Fibroblast of skin of abdomen (primary cell): ENCODE measurements around the gene LAMB4.

Experiments
- DNase-seq: peaks from one replicate; pipeline ENCODE4 v3.0.0-alpha.2; 2013

Gene LAMB4

DNA sequence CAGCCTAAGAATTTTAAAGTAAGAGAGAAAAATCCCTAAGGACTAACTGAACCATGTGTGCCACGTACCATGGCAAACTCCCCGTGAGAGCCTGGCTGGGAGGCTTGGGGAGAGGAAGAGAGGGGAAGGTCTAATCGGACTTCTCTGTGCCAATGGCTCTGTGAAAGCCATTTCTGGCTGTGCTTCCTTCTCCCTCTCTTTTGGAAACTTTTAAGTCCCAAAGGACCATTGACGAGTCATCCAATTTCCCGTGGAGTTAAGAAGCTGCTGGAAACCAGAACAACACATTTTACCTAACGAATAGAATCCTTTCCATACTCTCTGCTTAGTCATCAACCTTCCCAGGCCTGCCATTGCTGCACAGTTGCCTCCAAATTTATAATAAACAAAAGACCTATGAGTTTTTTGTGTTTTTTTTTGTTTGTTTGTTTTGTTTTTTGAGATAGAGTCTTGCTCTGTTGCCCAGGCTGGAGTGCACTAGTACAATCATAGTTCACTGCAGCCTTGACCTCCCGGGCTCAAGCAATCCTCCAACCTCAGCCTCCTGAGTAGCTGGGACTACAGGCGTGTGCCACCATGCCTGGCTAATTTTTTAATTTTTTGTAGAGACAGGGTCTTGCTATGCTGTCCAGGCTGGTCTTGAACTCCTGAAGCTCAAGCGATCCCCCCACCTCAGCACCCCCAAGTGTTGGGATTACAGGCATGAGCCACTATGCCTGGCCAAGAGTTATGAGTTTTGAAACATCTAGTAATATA lies 140.4 kb downstream of the LAMB4 start:
- DNase-seq = peak; percentile 81

DNA sequence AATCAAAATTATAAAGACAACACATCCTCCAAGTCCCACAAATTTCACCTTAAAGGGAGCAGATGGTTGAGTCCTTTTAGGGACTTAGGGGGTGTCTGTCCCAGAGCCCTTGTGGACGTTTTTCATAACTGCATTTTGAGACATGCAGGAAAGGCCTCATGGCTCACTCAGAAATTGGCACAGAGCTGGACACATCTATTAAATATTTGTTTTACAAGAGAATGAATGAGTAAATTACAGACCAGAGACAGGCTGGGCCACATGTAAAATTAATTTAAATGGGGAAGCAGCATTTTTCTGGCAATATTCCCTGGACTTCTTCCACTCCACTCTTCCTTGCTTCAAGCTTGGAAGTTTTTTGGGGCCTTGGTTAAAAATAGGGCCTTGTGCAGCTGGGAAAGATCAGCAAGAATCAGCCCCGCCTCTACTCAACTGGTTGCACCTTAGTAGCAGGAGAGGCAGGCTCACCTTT lies 147.2 kb downstream of the LAMB4 start:
- peak; percentile 80 for DNase-seq

DNA sequence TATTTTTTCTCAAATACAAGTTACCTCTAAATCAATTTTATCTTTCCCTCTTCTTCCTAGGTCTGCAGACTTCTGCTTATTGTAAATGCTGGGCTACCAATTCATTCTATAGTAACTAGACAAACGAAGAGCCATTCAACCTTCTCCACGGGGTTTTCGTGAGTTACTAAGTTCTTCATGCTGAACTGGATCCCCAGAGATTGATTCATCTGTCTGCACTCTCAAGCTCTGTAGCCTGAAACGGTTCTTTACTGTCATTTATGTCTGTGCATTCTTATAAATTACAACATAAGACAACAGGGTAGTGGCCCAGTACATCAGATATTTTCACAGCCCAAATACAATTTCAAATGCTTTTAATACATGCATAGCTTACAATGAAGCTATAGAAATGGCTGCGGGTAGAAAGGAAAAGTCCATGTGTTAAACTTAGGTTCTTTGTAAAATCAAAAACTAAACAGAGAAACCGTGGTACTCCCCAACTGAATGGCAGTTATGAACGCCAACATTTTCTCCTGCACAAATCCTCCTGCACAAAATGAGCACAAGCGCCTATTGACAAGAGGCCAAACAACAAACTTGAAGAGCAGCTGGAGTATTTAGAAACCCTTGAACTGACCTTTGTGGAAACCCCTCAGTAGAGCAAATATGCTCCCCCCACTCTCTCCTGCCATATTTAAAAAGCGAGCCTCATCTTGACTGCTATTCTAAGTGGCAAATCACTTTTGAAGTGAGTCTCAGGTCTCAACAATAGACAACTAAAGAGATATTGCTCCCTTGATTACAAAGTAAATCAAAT lies 147.9 kb downstream of the LAMB4 start:
- no peak for DNase-seq

DNA sequence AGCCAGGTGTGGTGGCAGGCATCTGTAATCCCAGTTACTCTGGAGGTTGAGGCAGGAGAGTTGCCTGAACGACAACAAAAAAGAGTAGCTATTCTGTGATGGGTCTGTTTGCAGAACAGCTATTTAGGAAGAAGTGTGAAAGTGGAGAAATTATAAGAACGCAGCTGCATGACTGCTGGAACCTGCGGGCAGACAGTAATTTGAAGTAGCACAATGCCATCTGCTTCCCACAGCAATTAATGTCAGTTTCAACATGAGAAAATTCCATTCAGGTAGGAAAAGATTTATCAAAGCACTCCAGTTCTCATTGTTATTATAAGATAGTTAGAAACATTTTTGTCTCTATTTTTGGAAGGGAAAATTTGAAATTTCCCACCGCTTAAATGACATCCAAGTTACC lies 148.7 kb downstream of the LAMB4 start:
- no peak for DNase-seq

DNA sequence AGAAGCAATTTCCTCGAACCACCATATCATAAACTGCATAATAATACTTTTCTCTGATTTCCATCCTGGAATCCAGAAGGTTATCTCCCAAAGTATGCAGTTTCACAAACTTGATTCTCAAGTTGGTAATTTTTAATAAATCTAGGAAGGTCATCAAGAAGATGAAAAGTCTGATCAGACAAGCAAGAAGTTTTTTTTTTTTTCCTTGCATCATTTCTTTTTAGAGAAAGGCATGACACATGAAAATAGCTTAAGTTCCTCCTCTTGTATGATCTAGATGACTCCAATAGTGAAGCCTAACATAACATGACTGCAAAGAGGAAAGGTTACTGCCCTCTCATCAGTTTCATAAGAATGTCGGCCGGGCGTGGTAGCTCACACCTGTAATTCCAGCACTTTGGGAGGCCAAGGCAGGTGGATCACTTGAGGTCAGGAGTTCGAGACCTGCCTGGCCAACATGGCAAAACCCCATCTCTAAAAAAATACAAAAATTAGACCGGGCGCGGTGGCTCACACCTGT lies 149.4 kb downstream of the LAMB4 start:
- no peak for DNase-seq

DNA sequence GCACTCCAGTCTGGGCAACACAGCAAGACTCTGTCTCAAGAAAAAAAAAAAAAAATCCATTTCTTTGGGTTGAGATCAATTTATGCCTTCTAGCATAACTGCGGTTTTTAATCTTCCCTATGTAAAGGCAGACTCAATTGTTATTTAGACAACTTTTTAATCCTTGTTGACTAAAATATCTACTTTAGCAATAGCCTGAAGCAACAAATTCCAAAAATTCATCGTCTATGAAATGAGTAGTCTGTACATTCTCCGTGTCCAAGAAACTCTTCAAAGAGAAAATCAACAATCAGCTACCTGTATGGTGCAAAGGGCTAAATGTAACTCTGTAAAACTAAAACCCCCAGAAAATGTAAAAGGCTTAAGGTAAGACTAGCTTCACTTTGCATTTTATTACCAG lies 150.0 kb downstream of the LAMB4 start:
- DNase-seq = no peak

DNA sequence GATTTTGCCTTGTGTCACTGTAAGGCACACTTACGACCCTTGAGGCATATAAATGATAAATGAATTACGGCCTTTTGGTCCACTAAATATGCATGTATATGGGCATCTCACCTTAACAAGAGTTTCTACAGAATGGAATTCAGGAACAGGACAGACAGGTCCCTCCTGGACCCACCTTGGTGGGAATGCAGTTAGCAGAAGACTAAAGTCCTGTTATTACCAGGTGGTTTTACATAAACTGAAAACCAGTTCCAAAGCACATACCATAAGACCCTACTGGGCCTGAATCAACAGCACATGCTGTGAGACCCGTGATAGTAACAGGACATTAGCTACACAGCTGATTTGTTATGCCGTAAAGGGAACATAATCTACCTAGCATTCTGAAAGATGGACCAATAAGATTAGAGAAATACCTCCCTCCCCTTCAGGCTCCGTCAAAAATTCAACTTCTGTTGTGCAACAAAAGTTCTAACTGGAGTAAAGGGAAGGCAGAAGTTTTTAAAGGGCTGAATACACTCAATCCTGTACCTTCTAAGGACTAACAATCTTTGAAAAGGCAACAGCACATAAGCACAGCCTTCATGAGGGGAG lies 151.2 kb downstream of the LAMB4 start:
- no peak for DNase-seq

DNA sequence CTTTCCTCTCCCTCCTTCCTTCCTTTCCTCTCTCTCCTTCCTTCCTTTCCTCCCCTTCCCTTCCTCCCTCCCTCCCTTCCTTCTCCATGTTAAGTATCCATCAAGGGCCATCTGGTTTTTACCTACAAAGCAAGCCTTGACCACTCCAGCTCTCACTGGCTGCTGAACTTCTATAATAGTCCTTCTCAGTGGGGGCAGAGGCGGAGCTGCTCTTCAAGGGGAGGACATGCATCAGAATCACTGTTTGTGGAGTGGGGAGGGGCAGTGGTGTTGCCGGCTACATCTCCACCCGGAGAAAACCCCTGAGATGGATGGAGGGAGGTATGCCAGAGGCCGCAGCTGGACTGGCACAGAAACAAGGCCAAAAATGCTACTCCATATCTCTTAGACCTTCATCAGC lies 153.1 kb downstream of the LAMB4 start:
- DNase-seq = no peak

DNA sequence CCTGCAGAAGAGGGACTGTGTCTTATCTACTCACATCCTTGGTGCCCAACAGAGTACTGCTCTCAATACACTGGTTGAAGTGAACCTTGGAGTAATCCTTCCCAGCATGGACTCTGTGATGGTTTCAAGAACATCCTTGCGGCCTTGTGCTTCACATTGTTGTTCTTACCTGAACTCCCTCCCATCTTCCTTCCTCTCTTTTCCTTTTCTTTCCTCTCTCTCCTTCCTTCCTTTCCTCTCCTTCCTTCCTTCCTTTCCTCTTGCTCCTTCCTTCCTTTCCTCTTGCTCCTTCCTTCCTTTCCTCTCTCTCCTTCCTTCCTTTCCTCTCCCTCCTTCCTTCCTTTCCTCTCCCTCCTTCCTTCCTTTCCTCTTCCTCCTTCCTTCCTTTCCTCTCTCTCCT lies 153.5 kb downstream of the LAMB4 start:
- DNase-seq = no peak

DNA sequence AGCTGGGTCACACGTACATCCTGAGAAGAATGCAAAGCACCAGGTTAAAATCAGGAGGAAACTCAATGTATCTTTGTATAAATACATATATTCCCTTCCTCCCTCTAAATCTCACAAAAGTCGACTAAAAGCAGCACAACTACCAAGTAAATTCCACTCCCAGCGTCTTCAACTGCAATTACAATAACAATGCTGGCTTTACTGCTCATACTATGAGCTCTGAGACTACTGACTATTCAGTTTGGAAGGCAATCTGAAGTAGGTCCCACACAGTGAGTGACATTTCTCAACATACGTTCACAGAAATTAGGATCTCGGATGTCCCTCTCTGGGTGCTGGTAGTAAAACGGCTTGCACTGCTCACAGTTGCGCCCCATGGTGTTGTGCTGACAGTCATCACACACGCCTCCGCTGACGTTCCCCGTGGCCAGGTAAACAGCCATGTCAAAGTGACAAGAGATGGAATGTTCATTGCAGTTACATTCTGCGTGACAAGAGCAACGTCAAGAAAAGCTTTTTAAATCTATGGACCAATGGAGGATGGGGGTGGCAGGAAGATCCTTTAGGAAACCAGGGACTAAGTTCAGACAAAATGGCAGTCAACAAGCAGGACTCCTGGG lies 154.7 kb downstream of the LAMB4 start:
- no peak for DNase-seq

DNA sequence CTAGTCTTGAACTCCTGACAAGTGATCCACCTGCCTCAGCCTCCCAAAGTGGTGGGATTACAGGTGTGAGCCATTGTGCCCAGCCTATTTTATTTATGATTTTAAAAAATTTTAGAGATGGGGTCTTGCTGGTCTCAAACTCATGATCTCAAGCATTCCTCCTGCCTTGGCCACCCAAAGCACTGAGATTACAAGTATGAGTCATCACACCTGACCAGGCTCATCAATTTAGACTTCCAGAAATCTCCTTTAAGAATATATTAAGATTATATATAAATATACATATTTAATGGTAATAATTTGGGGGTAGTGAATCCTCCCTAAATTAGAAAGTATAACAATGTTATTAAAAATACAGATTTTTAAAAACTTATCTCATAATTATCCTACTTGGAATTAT lies 156.3 kb downstream of the LAMB4 start:
- no peak for DNase-seq
